Muscle of back (tissue), 11 donors: ENCODE measurements around the gene FBXL7. TPM values are rescaled to one million over a fixed set of nuclear protein-coding genes. Genes with fewer than 3 reads are reported as not detected.
"Not testable (repeated sequence)": the region's sequence is repeated elsewhere in the genome, so short reads cannot be mapped to it uniquely, and the experiment has no call there.

ENCODE experiments used
- DNase-seq, 3 donors: peaks; one replicate each; pipeline versions ENCODE4 v3.0.0 to v3.0.0-alpha.2; 2013
- polyA plus RNA-seq, 10 donors: library from polyadenylated mRNA; unstranded; fragments of 120-200 nt; gene quantifications; one replicate each; pipeline ENCODE4 v1.2.1, GENCODE V29; 2013; ENCODE audit not compliant: insufficient read length in 10 of 10

FBXL7 gene
- polyA plus RNA-seq, 10 donors = 20.2 to 28.4 (median 23.1) TPM

DNA sequence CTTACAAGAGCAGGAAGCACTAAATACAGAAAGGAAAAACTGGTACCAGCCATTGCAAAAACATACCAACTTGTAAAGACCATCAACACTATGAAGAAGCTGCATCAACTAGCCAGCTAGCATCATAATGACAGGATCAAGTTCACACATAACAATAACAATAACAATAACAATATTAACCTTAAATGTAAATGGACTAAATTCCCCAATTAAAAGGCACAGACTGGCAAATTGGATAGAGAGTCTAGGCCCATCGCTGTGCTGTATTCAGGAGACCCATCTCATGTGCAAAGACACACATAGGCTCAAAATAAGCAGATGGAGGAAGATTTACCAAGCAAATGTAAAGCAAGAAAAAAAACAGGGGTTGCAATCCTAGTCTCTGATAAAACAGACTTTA, 372.3 kb downstream of the FBXL7 start:
- not testable (repeated sequence) for DNase-seq

DNA sequence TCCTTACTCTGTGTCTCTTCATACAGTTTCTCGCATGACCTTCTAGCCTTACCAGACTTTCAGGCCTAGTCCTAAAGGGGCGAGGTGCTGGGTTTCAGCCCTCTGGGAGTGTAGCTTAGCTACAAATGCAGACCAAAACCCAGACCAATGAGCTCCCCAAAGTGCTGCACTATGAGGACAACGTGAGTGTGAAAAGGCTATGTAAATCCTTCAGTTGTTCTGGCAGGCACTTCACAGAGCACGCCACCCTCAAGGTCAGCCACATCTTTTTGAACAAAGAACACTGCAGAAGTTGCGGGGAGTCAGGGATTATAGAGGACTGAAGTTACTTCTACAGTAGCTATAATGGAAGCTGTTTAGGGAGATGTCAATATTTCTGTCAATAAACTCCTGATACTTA, 377.9 kb downstream of the FBXL7 start:
- DNase-seq = no peak

GRCh38 chr5:15880201-15880600, 380.2 kb downstream of the FBXL7 start:
- DNase-seq = no peak

DNA sequence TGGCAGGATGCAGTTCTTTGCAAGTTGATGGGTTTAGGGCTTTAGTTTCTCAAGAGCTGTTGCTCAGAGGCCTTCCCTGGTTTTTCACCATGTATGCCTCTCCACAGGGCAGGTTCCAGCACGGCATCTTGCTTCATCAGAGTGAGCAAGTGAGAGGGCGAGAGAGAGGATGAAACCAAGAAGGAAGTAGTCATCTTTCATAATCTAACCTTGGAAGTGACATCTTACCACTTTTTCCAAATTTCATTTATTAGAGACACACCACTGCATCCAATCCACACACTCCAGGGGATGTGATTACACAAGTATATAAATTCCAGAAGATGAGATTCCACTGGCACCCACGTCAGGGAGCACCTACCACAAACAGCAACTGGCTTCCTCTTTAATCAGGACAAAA, 385.2 kb downstream of the FBXL7 start:
- no peak for DNase-seq

DNA sequence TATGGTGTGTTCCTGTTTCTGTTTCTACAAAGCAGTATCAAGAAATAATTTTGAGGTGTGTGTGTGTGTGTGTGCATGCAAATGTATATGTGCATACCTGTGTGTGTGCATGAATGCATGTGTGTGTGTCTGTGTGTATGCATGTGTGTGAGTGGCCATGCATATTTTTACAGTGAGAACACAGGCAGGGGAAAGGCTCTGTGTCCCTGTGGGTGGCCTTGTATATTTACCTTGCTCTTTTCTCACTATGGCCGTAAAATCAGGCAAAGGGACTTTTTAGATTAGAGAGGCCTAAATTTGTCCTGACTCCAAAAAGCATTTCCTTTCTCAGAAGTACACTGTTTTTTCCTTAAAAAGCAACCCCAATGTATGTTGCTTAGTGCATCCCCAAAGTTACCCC, 386.2 kb downstream of the FBXL7 start:
- no peak for DNase-seq

DNA sequence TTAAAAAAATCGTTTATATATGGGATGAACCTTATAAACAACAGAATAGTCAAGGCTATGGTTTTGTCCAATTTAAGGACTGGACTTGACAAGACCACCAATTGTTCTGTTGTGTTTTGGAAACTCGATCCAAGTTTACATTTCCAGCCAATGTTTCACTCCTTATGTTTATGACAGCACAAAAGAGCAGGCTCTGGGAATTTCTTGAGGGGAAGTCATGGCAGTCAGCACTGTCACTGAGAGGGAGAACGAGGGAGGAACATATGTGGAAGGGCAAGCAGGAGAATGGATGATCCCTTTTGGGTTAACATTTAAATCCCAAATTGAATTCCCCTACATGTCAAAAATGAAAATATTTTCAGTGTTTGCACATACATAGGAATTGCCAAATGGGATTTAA, 387.1 kb downstream of the FBXL7 start:
- DNase-seq = peak in 1 of 3 donors; percentile 32

- no peak for DNase-seq
Observed at GRCh38 chr5:15889001-15889400, 389.0 kb downstream of the FBXL7 start.

- no peak for DNase-seq
Observed at GRCh38 chr5:15893866-15894265, 393.9 kb downstream of the FBXL7 start.

DNA sequence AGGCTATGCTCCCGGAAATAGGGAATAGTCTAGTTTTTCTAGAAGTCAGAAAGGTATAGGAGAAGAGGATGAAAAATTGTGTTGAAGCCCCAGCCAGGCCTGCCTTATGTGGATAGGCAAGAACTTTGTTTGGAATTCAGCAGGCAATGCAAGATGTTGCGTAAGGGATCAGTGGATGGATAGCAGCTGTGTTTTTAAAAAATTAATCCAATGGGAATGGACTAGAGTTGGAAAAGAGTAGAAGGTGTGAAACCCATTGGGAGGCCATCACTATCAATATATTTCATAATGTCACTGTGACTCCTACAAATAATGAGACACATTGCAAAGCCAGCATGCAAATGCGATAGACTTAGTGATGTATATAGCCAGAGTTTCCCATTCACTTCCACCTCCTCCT, 397.7 kb downstream of the FBXL7 start:
- peak in 1 of 3 donors; percentile 25 for DNase-seq

GRCh38 chr5:15898641-15899040, 398.7 kb downstream of the FBXL7 start:
- DNase-seq = no peak

DNA sequence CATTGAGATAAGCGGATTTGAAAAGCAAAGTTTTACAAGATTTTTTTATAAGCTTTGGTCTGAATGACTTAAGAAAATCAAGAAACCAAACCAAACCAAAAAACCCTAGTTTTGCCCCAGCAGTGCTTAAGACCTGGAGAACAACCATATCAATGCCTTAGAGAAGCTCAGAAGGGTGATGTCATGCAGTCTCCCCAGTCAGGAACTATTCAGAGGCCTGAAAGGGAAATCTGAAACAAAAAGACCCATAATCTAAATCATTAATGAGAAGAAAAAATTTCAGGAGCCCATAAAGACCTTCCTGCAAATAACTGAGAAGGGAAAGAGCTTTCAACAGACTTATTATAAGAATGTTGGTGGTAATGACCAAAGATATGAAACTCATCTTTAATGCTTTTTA, 399.5 kb downstream of the FBXL7 start:
- DNase-seq = no peak

GRCh38 chr5:15901151-15901550, 401.2 kb downstream of the FBXL7 start:
- no peak for DNase-seq

GRCh38 chr5:15902066-15902465, 402.1 kb downstream of the FBXL7 start:
- no peak for DNase-seq

DNA sequence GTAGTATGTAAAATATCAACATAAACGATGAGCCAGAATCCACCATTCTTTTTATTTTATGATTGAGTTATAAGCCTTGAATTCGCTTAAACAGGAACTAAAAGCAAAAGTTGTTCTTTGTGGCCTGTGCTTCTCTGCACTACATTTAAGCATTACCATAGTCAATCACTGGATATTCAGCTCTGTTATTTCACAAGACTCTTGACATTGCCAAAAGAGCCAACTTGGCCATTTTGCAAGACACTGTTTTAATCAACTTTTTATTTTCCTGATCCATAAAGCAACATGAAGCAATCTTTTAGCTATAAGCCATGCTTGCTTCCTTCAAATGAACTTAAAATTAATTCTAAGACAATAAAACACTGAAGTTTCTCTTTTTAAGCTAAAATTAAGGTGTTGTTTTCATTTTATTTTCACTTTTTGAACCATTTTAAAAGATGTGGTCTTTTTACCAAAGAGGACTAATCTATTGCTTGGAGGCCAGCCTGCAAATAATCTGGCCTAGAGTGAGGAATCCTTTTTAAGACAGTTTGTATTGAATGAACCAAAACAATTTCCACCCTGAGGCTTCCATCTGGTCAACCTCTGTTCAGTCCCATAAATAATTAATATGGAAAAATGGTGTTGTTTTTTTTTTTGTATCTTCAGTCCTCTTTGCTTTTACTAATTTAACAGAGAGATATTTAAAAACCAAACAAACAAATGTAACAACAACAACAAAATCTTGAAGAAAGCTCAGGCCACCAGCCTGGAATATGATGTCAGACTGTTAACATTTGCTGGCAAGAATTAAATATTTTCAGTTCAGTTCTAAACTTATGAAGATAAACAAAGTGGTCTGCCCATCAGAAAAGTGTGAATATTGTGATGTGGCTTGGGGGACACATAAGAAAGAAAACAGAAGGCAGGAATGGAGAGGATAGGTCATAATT, 405.2 kb downstream of the FBXL7 start:
- DNase-seq = peak in 1 of 3 donors; percentile 34

DNA sequence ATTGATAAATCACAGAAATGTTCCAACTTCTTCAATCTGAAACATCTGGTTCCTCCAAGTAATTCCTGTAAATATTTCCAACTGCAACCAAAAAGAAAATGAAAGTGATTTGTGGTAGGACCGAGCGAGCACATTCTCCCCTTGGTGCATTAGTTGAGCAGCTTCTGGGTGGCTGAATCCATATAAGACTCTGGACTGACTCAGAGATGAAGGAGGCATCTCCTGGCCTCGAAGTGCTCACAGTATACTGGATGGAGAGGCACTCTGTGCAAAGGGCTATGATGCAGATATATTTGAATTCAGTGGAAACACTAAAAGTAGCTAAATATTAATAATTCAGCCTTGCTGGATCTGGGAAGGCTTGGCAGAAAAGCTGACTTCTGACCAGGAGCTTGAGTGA, 414.7 kb downstream of the FBXL7 start:
- peak in 2 of 3 donors; percentile 19 to 54 for DNase-seq

DNA sequence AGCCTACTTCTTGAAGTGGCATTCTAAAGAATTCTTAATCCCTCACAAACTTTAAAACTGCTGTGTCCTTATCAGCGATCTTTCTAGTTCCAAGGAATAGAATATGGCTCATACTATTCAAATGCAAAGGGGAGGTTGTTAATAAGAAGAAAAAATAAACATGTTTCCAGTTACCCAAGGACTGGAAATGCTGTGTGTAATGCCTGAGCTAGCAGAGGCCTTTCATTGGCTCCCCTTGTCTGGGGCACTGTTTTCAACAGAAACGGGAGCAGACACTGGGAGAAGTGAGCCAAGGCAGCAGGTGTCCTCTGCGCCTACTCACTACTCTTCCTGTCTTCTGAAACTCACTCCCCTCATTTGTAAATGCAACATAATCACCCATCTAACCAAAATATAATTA, 426.6 kb downstream of the FBXL7 start:
- no peak for DNase-seq

- no peak for DNase-seq
Observed at GRCh38 chr5:15927710-15928380, 427.9 kb downstream of the FBXL7 start.

- DNase-seq = peak in 2 of 3 donors; percentile 51 to 77
Observed at GRCh38 chr5:15929611-15930263, 429.8 kb downstream of the FBXL7 start.

- DNase-seq = no peak
Observed at GRCh38 chr5:15932066-15932465, 432.1 kb downstream of the FBXL7 start.

DNA sequence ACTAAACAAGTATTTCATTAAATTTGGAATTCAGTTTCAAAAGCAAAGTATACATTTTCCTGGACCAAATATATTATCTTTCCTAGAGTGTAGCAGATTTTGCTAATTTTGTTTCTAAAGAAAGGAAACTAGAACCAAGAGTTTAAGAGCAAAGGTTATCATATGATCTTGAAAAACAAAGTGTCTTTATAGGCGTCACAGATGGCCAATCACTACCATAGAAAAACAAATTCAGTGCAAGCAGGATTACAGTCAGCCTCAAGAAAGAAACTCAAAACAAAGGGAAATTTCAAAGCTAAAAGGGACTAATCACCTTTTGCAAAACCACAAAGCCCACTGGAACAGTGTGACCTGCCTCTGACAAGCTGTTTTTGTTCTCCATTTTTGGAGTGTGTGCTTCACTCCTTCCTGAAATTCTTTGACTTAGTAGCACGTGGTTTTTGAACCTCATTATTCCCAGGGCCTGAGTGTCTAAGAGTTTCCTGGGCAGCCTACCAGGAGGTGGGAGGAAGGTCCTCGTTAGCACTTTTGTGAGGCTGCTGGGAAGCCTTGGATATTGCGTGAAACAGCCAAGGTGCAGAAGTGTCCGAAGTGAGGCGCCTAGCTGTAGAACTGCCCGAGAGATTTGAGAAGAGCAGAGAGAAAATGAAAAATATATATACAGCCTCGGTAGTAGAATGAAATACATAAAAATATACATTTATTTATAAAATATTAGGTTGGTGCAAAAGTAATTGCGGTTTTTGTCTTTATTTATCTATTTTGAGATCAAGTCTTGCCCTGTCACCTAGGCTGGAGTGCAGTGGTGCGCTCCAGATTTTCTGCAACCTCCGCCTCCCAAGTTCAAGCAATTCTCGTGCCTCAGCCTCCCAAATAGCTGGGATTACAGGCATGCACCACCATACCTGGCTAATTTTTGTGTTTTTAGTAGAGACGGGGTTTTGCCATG, 433.6 kb downstream of the FBXL7 start:
- DNase-seq = no peak

GRCh38 chr5:15936505-15937245, 436.7 kb downstream of the FBXL7 start:
- DNase-seq = no peak
